WI38 (cell line): ENCODE measurements around the gene NEDD4L.

Experiments
- H3K4me3 ChIP-seq: 2 replicates; pipeline ENCODE4 v1.5.1; 2011; ENCODE audit warnings: low read depth, mild to moderate bottlenecking, control low read depth, low read length
- CTCF ChIP-seq: IDR thresholded peaks from 2 replicates; pipeline ENCODE4 v1.5.1; 2012; ENCODE audit warnings: low read depth, mild to moderate bottlenecking, control low read depth, low read length

Gene NEDD4L

GRCh38 chr18:58026395-58026794 is 17.6 kb upstream of the NEDD4L start:
- no peak overlapping the region for H3K4me3 ChIP-seq
- no peak for TF ChIP-seq CTCF

- no peak for TF ChIP-seq CTCF
- H3K4me3 ChIP-seq, result no peak overlapping the region
Measured at GRCh38 chr18:58026857-58027256, 17.2 kb upstream of the NEDD4L start.

- no peak for TF ChIP-seq CTCF
- H3K4me3 ChIP-seq, result no peak overlapping the region
Measured at GRCh38 chr18:58027341-58027740, 16.7 kb upstream of the NEDD4L start.

- no peak overlapping the region for H3K4me3 ChIP-seq
- TF ChIP-seq CTCF, result no peak
Measured at GRCh38 chr18:58028109-58028784, 15.8 kb upstream of the NEDD4L start.

GRCh38 chr18:58032233-58032632 is 11.8 kb upstream of the NEDD4L start:
- no peak for TF ChIP-seq CTCF

GRCh38 chr18:58033216-58033615 is 10.8 kb upstream of the NEDD4L start:
- no peak for TF ChIP-seq CTCF
- no peak overlapping the region for H3K4me3 ChIP-seq

More at GRCh38 chr18:58032233-58032632, 11.8 kb upstream of the NEDD4L start:
- H3K4me3 ChIP-seq, result no peak overlapping the region

GRCh38 chr18:58034370-58034769 is 9.7 kb upstream of the NEDD4L start:
- no peak for TF ChIP-seq CTCF
- no peak overlapping the region for H3K4me3 ChIP-seq
